ENCODE data around the gene DHRS2.

The DHRS2 gene

DNA sequence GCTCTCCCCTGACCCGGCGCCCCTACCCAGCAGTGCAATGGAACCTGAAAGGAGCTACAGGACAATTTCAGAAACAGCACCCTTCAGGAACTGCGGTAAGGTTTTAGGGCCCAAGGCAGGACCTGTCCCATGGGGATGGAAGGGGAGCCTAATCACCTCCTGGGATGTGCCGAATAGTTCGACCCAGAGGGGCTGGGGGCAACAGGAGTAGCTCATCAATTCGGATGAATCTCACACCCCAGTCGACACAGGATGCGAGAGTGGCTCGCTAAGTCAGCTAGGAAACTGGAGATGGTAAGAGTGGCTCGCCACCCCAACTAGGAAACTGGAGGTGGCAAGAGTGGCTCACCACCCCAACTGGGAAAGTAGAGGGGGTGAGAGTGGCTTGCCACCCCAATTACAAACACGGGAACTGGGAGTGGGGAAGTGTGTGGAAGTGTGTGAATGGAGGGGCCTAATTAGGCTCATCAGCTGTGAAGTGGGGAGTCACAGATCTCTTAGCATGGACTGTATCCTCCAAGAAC is 57.1 kb downstream of the DHRS2 start:
- H2AFZ ChIP-seq (ENCODE audit: low read depth, low read length), result no peak overlapping the region
- H4K8ac ChIP-seq (ENCODE audit: low read length), result no peak overlapping the region
- H3K14ac ChIP-seq (ENCODE audit: low read length in 2 of 2), result no peak overlapping the region
- H2BK120ac ChIP-seq (ENCODE audit: low read depth, low read length), result no peak overlapping the region
- no peak overlapping the region for H2AK5ac ChIP-seq (ENCODE audit: low read length, severe bottlenecking)
- H3K4me2 ChIP-seq (ENCODE audit: low read length, poor library complexity, severe bottlenecking), result no peak overlapping the region
- no peak overlapping the region for H2BK15ac ChIP-seq (ENCODE audit: low read depth, poor library complexity, severe bottlenecking)
- no peak overlapping the region for H3K4ac ChIP-seq (ENCODE audit: low read depth in 1 of 2, low read length in 2 of 2)
- no peaks in the 10 kb centered on the region for H3K79me1 ChIP-seq (replicated peaks; ENCODE audit: low read length, poor library complexity, severe bottlenecking)
- no peaks in the 10 kb centered on the region for H3K36me3 ChIP-seq (ENCODE audit: control insufficient read depth in 1 of 2, insufficient read depth in 2 of 2, low read depth in 1 of 2, low read length in 2 of 2)
- H4K91ac ChIP-seq (ENCODE audit: low read length), result no peak overlapping the region
- 73% methylated on average over 11 of the region's 11 CpGs for WGBS
- H3K4me1 ChIP-seq (ENCODE audit: control insufficient read depth, insufficient read depth, low read depth, low read length), result no peaks in the 10 kb centered on the region
- DNase-seq, result no peak
- no peak overlapping the region for H3K23ac ChIP-seq (ENCODE audit: low read length in 2 of 2)
- H3K4me3 ChIP-seq (ENCODE audit: insufficient read depth in 1 of 2, low read depth in 1 of 2, low read length in 2 of 2), result no peak overlapping the region
- no peak overlapping the region for H2BK5ac ChIP-seq (ENCODE audit: low read depth, low read length, poor library complexity, severe bottlenecking)
- no peaks in the 10 kb centered on the region for H3K9me3 ChIP-seq (ENCODE audit: control insufficient read depth, low read length)
- H3K18ac ChIP-seq (ENCODE audit: low read depth in 1 of 2, low read length in 2 of 2), result no peak overlapping the region
- peaks cover 0 to 49% of the 10 kb centered on the region in 2 experiments for H3K27me3 ChIP-seq (ENCODE audit: control insufficient read depth in 1 of 2, insufficient read depth in 1 of 2, low read length in 2 of 2)
- no peak overlapping the region for H2BK12ac ChIP-seq (ENCODE audit: low read length in 2 of 2)
- H3K27ac ChIP-seq (ENCODE audit: low read length, poor library complexity, severe bottlenecking), result no peak overlapping the region
- H3K9ac ChIP-seq (ENCODE audit: low read length), result no peak overlapping the region

GRCh38 chr14:23694085-23694948 is 58.2 kb downstream of the DHRS2 start:
- no peak overlapping the region for H3K4me2 ChIP-seq (ENCODE audit: low read length, poor library complexity, severe bottlenecking)
- H3K79me1 ChIP-seq (replicated peaks; ENCODE audit: low read length, poor library complexity, severe bottlenecking), result no peaks in the 10 kb centered on the region
- DNase-seq, result no peak
- H3K36me3 ChIP-seq (ENCODE audit: control insufficient read depth in 1 of 2, insufficient read depth in 2 of 2, low read depth in 1 of 2, low read length in 2 of 2), result no peaks in the 10 kb centered on the region
- WGBS, result 41% methylated on average over 8 of the region's 8 CpGs
- no peak overlapping the region for H2BK5ac ChIP-seq (ENCODE audit: low read depth, low read length, poor library complexity, severe bottlenecking)
- H4K91ac ChIP-seq (ENCODE audit: low read length), result no peak overlapping the region
- H3K27ac ChIP-seq (ENCODE audit: low read length, poor library complexity, severe bottlenecking), result no peak overlapping the region
- no peak overlapping the region for H2BK12ac ChIP-seq (ENCODE audit: low read length in 2 of 2)
- no peak overlapping the region for H2AK5ac ChIP-seq (ENCODE audit: low read length, severe bottlenecking)
- H3K9ac ChIP-seq (ENCODE audit: low read length), result no peak overlapping the region
- H3K9me3 ChIP-seq (ENCODE audit: control insufficient read depth, low read length), result no peaks in the 10 kb centered on the region
- H3K14ac ChIP-seq (ENCODE audit: low read length in 2 of 2), result no peak overlapping the region
- H4K8ac ChIP-seq (ENCODE audit: low read length), result no peak overlapping the region
- H2BK120ac ChIP-seq (ENCODE audit: low read depth, low read length), result no peak overlapping the region
- H3K4me3 ChIP-seq (ENCODE audit: insufficient read depth in 1 of 2, low read depth in 1 of 2, low read length in 2 of 2), result no peak overlapping the region
- H2AFZ ChIP-seq (ENCODE audit: low read depth, low read length), result no peak overlapping the region
- no peaks in the 10 kb centered on the region for H3K4me1 ChIP-seq (ENCODE audit: control insufficient read depth, insufficient read depth, low read depth, low read length)
- H3K27me3 ChIP-seq (ENCODE audit: control insufficient read depth in 1 of 2, insufficient read depth in 1 of 2, low read length in 2 of 2), result peaks cover 0 to 49% of the 10 kb centered on the region in 2 experiments
- no peak overlapping the region for H3K23ac ChIP-seq (ENCODE audit: low read length in 2 of 2)
- H2BK15ac ChIP-seq (ENCODE audit: low read depth, poor library complexity, severe bottlenecking), result no peak overlapping the region
- H3K4ac ChIP-seq (ENCODE audit: low read depth in 1 of 2, low read length in 2 of 2), result no peak overlapping the region
- no peak overlapping the region for H3K18ac ChIP-seq (ENCODE audit: low read depth in 1 of 2, low read length in 2 of 2)

Data from mesenchymal stem cell (in vitro differentiated cells and primary cell).